Mononuclear cell (primary cell): ENCODE data around the gene PTPRN2. TPM values are rescaled to one million over a fixed set of nuclear protein-coding genes. Genes with fewer than 3 reads are reported as not detected.
A peak's percentile ranks its signal among the peaks of the same experiment; 100 is the strongest.

Source experiments
- H3K27me3 ChIP-seq: 2 replicates; pipeline ENCODE4 v1.6.0; 2011; ENCODE audit warnings: low read length, control low read depth; ENCODE audit not compliant: insufficient read depth
- H3K4me1 ChIP-seq: 2 replicates; pipeline ENCODE4 v1.5.1; 2011; ENCODE audit warnings: mild to moderate bottlenecking, low read length, control low read depth; ENCODE audit not compliant: insufficient read depth
- H3K4me3 ChIP-seq: 2 replicates; pipeline ENCODE4 v1.5.1; 2011; ENCODE audit warnings: mild to moderate bottlenecking, low read length, moderate library complexity
- H3K9me3 ChIP-seq: 2 replicates; pipeline ENCODE4 v1.5.1; 2011; ENCODE audit warnings: low read depth, mild to moderate bottlenecking, control low read depth, low read length
- total RNA-seq: library from RNA; depleted of rRNA; stranded (reverse); fragments of >200 nt; gene quantifications from one replicate; pipeline ENCODE4 v1.2.3, GENCODE V29; 2012

PTPRN2 gene
- total RNA-seq, 1 donor = 0.31 TPM

DNA sequence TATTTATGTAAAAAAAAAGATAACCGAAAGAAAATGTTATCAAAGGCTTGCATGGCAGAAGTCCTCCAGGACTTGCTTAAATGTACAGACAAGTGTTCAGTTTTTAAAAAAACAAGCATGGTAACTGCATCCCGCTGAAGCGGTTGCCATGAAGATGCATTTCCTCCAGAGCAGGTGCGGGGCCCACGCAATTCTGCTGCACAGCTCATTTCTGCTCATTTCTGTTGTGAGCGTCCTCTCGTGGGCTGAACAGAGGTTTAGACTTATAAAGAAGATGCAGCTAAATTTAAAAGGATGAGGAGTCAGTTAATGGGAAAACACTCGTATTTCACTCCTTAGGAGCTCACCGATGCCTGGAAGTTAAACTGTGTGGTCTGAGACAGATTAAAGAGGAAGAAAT lies 1003.2 kb downstream of the PTPRN2 start:
- no peak overlapping the region for H3K4me3 ChIP-seq
- H3K4me1 ChIP-seq = no peaks in the 10 kb centered on the region
- no peaks in the 10 kb centered on the region for H3K9me3 ChIP-seq
- peaks cover 12% of the 10 kb centered on the region for H3K27me3 ChIP-seq

DNA sequence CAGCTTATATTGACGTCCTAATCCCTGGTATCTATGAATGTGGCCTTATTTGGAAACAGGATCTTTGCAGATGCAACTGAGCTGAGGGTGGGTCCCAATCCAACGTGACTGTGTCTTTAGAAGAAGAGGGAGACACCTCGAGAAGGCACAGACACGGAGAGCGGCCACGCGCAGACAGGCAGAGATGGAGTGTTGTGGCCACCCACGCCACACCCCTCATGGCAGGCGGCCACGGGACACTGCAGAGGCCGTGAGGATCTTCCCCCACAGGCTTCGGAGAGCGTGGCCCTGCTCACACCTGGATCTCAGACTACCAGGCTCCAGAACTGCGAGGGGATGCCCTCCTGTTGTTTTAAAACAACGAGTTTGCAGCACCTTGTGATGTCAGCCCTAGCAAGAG lies 1005.9 kb downstream of the PTPRN2 start:
- Histone ChIP-seq H3K4me3 (no peak overlapping the region), H3K4me1 (no peaks in the 10 kb centered on the region), H3K27me3 (peaks cover 12% of the 10 kb centered on the region), H3K9me3 (no peaks in the 10 kb centered on the region)

DNA sequence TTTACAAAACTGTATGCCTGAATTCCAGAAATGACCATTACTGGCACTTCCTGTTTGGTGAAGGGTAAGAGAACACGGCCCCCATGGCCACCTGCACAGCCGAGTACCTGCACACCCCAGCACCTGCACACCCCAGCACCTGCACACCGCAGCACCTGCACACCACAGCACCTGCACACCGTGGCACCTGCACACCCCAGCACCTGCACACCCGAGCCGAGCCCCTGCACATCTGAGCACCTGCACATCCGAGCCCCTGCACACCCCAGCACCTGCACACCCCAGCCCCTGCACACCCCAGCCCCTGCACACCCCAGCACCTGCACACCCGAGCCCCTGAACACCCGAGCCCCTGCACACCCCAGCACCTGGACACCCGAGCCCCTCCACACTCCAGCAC lies 1007.3 kb downstream of the PTPRN2 start:
- no peaks in the 10 kb centered on the region for H3K9me3 ChIP-seq
- H3K27me3 ChIP-seq = peaks cover 11% of the 10 kb centered on the region
- H3K4me1 ChIP-seq = no peaks in the 10 kb centered on the region
- no peak overlapping the region for H3K4me3 ChIP-seq

DNA sequence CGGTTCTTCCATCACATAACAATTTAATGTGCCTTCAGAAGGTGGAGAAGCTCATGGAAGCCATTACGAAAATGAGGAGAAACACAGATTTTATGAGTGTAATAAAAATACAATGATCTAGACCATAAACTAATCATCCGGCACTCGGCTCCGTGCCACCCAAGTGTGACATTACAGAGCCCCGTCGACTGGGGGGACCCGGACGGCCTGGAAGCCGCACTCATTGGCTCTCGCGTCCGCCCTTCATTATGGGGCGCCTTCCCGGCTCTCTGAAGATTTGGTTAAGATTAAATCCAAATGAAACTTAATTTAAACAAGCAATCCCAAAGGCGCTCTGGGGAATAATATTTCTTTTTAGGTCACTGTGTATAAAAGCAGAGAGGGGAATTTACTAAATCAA lies 1008.2 kb downstream of the PTPRN2 start:
- no peaks in the 10 kb centered on the region for H3K4me1 ChIP-seq
- no peak overlapping the region for H3K4me3 ChIP-seq
- peaks cover 2% of the 10 kb centered on the region for H3K27me3 ChIP-seq
- no peaks in the 10 kb centered on the region for H3K9me3 ChIP-seq

DNA sequence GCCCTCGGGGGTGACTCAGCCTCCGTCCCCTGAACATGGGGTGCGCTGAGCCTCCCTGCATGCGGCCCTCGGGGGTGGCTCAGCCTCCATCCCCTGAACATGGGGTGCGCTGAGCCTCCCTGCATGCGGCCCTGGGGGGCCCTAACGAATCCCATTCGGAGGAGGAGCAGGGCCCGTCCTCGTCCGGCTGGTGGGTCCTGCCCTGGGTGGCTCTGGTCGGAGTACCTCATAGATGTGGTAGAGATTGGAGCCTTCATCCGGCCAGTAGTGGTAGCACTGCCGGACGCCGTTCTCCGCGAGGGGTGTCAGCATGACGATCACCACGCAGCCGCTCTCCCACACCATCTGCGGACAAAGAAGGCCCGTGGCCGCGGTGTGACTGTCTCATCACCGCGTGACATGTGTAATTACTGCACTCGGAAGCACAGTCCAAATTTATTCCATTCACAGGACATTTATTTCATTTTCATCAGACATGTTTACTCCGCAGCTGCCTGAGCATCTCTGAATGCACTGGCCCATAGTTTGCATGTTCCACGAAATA lies 1009.8 kb downstream of the PTPRN2 start:
- H3K4me1 ChIP-seq = no peaks in the 10 kb centered on the region
- no peaks in the 10 kb centered on the region for H3K9me3 ChIP-seq
- no peaks in the 10 kb centered on the region for H3K27me3 ChIP-seq
- no peak overlapping the region for H3K4me3 ChIP-seq

DNA sequence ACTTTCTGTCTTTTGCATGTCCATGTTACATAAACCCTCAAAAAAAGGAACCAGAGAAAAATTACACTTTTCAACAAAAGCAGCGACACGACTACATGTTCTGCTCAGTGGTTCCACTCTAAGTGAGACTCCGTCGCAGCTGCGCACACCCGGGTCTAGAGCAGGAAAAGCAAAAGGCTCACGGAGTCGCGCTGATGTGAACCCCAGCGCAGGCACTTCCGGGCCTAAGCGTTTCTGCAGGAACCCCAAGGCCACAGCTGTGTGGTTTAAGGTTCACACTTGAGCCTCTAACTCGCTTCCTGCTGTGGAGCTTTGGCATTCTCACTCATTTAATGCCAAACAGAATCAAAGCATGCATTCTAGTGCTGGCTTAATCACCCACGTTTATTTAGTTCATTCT lies 1010.6 kb downstream of the PTPRN2 start:
- Histone ChIP-seq H3K9me3 (no peaks in the 10 kb centered on the region), H3K4me1 (no peaks in the 10 kb centered on the region), H3K4me3 (no peak overlapping the region), H3K27me3 (no peaks in the 10 kb centered on the region)

DNA sequence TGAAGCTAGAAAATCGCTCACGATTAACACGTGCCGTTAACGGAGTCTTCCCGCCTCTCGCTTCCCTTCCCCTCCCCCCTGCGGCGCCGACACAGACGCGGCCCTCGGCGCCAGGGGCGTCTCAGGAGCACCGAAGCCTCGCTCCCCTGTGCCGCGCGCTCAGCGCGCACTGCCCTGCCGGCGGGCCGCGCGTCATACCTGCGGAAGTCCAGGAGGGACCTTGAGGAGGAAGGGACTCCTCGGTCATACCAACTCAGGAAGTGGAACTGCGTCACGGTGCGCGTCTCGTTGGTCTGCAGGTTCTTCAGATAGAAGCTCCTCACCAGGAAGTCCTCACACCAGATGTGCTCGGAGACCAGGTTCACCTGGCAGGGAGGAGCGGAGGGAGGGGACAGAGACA lies 1011.2 kb downstream of the PTPRN2 start:
- Histone ChIP-seq H3K4me1 (no peaks in the 10 kb centered on the region), H3K4me3 (peak overlapping the region; percentile 3), H3K9me3 (no peaks in the 10 kb centered on the region), H3K27me3 (no peaks in the 10 kb centered on the region)

DNA sequence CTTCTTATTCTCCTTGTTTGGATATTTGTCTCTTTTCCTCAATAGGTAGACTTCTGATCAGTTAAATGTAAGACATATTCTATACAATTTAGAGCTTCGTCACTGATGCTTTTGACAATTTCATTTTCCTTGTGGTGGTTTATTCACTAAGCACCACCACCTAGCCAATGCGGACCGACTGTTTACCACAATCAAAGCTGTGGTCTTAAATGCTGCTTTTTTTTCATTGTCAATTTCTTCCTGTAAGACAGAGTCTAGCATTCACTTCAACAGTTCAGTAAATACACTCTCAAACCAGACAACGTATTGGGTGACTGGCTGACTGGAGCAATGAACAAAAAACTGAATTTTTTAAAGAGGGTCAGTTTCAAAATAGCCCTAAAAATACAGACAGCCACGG lies 1011.8 kb downstream of the PTPRN2 start:
- no peaks in the 10 kb centered on the region for H3K9me3 ChIP-seq
- H3K4me3 ChIP-seq = no peak overlapping the region
- H3K27me3 ChIP-seq = no peaks in the 10 kb centered on the region
- H3K4me1 ChIP-seq = no peaks in the 10 kb centered on the region

DNA sequence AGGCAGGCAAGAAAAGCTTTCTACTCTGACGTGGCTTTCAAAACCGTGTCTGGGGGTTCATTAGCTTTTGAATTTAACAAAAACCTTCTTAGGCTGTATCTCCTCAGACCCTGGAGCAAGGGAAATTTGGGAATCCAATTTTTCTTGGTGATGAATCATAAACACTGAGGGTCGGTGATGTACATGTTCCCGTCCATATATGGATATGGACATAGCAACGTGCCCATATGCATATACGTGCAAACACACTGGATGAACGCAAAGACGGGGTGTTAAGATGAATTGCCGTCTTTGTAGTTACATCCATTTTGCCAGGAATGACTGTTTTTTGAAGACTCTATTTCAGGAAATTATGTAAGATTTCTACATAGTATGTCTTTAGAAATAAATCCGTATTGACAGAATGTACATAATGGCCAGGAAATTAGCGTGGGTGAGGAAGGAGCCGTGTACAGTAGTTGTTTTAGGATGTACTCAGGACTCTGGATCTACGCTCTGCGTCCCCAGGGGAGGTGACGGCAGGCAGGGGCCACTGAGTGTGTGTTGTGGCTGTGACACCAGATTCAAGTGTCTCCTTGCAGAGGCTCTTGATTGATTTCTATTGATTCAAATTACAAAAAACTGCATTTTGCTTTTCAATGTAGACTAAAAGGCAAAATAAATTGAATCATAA lies 1012.6 kb downstream of the PTPRN2 start:
- Histone ChIP-seq H3K9me3 (no peaks in the 10 kb centered on the region), H3K27me3 (no peaks in the 10 kb centered on the region), H3K4me1 (no peaks in the 10 kb centered on the region), H3K4me3 (no peak overlapping the region)

DNA sequence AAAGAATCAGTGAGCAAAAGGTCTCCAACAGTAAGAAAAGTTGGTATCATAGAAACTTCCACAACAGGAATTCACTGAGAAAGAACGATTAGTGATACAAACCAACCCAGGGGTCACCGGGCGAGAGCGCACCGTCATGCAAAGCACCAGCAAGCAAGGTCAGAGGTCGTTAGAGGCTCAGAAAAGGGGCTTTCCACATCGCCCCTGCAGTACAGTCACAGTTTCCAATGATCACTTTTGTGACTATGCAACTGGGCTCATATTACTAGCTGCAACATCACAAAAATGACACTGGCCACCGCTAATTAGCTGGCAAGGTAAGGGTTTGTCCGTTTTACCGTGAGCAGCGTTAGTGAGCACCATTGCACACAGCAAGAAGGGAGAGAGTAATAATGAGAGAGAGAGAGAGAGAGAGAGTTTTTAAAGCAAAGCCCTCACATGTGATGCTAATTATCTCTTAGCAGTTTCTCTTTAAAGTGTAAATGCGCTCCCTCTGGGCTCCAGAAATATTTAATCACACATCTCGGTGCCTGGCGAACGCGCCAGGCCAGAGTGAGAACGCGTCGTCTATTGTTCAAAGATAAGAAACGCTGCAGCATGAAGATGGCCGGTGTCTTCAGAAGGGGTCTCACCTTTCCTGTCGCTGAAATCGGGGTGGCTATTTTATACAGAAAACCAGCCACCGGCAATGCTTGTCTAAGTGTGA lies 1013.4 kb downstream of the PTPRN2 start:
- Histone ChIP-seq H3K4me1 (peaks cover 2% of the 10 kb centered on the region), H3K27me3 (no peaks in the 10 kb centered on the region), H3K4me3 (no peak overlapping the region), H3K9me3 (no peaks in the 10 kb centered on the region)

DNA sequence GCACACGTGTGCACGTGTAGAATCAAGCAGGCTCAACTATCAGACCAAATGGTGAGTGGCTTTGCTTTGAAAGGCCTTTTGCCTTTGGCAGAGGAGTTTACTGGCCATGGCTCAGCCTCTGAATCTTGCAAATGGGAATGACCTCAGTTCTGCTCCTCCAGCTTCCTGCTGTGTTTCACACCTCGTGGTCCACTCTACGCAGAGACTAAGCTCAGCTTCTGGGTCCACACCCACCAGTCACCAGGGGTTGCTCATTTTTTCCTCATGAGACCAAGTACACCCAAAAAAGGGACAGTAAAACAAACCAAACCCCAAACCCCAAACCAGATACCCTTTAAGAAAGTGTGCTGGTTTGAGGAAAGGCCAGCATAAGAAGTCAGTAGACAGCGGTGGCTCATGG lies 1014.4 kb downstream of the PTPRN2 start:
- H3K27me3 ChIP-seq = no peaks in the 10 kb centered on the region

DNA sequence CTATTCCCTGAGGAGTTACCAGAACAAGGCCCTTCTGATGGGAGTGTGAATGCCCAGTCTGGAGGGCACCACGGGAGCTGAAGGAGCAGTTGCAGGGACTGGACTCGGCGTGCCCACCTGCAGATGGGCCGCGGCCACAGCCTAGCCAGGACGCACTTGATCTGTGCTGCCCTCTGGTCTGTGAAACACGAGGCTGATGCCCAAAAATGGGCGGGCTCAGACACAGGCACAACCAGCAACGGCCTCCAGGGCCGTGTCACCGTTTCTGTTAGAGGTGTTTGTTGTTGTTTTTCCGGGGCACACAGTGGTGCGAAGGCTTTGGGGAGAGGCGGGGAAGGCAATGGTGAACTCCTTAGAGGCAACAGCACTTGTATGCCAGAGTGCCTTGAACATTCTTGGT lies 1015.0 kb downstream of the PTPRN2 start:
- H3K27me3 ChIP-seq = no peaks in the 10 kb centered on the region
- H3K4me1 ChIP-seq = peaks cover 14% of the 10 kb centered on the region
- H3K4me3 ChIP-seq = no peak overlapping the region
- H3K9me3 ChIP-seq = no peaks in the 10 kb centered on the region

More for the DNA sequence above, 1014.4 kb downstream of the PTPRN2 start:
- H3K4me1 ChIP-seq = peaks cover 10% of the 10 kb centered on the region
- no peak overlapping the region for H3K4me3 ChIP-seq
- no peaks in the 10 kb centered on the region for H3K9me3 ChIP-seq

DNA sequence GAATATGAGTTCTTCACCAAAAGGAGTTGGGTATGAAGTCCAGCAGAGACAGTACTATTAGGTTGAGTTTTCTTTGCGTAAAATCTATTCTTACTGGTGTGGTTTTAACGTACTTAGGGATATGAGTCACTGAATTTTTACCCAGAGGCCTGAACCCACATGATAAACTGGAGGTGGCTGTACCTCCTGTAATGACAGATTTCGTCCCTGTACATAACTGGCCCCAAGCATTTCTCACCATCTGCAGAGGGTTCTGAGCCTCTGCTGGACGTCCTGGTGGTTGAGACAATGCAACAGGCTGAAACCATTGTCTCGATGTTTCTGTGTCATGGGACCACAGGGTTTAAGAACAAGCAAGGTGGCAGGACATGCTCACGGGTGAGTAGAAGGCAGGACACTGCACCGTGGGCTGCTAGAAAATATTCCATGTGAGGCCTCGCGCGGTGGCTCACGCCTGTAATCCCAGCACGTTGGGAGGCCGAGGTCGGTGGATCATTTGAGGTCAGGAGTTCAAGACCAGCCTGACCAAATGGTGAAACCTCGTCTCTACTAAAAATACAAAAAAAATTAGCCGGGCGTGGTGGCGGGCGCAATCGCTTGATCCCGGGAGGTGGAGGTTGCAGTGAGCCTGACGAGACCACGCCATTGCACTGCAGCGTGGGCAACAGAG lies 1017.0 kb downstream of the PTPRN2 start:
- Histone ChIP-seq H3K27me3 (no peaks in the 10 kb centered on the region), H3K9me3 (no peaks in the 10 kb centered on the region), H3K4me1 (peaks cover 14% of the 10 kb centered on the region), H3K4me3 (no peak overlapping the region)

DNA sequence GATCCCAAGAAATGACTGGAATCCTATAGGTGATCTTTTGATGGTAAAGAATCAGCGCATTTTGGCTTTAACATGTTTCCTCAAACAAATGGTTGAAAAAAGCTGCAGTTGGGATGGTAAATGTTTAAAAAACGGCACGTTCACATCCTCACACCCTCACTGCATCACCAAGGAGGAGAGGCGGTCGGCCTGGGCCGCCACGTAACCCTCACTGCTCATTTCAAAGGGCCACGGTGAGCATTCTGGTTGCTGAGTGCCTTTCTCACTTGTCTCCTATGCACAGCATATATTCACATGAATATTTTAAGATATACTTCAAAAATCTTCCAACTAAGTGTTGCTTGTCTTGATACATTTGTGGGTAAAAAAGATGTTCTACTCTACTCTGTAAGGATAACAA lies 1017.7 kb downstream of the PTPRN2 start:
- Histone ChIP-seq H3K4me3 (no peak overlapping the region), H3K27me3 (no peaks in the 10 kb centered on the region), H3K4me1 (peaks cover 14% of the 10 kb centered on the region), H3K9me3 (no peaks in the 10 kb centered on the region)

DNA sequence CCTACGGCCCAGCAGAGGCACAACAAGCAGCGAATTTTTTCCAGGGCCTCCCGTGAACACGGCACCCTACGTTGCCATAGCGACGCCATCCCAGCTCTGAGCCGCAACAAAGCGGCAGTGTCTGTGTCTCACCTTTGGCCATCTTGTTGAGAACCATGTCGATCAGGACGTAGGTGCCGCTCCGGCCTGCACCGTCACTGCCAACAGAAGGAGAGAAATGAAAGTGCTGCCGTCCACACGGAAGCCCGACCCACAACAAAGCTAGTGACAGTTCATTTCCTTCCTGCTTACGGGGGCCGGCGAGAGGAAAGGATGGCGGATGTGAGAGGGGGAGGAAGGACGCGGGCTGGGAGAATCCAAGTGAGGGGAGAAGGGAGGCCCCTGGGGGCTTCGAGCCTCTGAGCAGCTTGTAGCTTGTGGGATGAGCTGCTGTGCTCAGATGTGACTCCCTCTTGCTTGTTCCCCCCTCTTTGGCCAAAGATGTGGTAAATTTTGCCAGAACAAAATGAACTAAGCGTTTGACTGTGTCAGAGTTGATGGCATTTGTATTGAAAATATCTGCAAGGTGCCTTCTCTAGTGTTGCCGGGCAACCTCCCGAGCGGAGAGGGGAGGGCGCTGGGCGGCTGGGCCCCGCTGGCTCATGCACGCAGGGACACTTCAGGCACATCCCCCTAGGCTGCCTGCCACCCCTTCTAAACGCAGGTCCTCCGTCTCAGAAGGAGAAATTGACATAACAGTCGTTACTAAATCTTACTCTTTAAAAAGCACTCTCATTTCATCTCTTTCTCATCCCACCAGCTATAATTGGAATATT lies 1018.6 kb downstream of the PTPRN2 start:
- no peaks in the 10 kb centered on the region for H3K9me3 ChIP-seq
- peaks cover 14% of the 10 kb centered on the region for H3K4me1 ChIP-seq
- peak overlapping the region; percentile 35 for H3K4me3 ChIP-seq
- no peaks in the 10 kb centered on the region for H3K27me3 ChIP-seq
